ENCODE results near the gene PROZ.

Gene PROZ

DNA sequence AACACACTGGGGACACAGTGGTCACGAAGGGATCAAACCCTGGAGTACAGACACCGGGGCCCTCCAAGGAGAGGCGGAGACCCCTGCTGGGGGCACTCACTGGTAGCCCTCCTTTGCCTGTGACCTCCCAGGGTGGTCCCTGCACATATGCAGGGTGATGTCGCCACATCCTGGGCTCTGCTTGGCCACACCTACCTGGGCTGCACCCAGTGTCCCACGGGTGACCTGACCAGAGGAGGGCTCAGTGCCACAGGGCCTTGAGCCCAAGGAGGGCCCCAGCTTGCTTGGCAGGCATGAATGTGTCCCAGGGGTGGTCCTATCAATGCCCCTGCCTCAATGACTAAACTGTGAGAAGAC lies 45.9 kb downstream of the PROZ start:
- H3K27ac ChIP-seq = no peak overlapping the region
- TF ChIP-seq, protein P1, sequence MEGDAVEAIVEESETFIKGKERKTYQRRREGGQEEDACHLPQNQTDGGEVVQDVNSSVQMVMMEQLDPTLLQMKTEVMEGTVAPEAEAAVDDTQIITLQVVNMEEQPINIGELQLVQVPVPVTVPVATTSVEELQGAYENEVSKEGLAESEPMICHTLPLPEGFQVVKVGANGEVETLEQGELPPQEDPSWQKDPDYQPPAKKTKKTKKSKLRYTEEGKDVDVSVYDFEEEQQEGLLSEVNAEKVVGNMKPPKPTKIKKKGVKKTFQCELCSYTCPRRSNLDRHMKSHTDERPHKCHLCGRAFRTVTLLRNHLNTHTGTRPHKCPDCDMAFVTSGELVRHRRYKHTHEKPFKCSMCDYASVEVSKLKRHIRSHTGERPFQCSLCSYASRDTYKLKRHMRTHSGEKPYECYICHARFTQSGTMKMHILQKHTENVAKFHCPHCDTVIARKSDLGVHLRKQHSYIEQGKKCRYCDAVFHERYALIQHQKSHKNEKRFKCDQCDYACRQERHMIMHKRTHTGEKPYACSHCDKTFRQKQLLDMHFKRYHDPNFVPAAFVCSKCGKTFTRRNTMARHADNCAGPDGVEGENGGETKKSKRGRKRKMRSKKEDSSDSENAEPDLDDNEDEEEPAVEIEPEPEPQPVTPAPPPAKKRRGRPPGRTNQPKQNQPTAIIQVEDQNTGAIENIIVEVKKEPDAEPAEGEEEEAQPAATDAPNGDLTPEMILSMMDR (conservative IDR thresholded peaks at IDR 0.05) = no peak

DNA sequence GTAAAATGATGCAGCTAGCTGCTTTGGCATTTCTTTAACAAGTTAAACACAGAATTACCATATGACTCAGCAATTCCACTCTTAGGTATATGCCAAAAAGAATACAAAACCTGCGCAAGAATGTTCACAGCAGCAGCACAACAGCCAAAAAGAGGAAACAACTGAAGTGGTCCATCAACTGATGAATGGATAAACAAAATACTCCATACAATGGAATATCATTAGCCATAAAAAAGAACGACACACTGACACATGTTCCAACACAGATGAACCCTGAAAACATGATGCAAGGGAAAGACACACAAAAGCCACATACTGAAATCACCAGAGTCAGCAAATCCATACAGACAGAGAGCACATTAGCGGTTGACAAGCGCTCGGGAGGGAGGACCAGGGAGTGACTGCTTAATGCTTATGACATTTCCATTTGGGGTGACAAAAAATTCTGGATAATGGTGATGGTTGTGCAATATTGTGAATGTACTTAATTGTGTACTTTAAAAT lies 47.0 kb downstream of the PROZ start:
- H3K27ac ChIP-seq = no peak overlapping the region
- TF ChIP-seq, protein P1 (conservative IDR thresholded peaks at IDR 0.05) = no peak

DNA sequence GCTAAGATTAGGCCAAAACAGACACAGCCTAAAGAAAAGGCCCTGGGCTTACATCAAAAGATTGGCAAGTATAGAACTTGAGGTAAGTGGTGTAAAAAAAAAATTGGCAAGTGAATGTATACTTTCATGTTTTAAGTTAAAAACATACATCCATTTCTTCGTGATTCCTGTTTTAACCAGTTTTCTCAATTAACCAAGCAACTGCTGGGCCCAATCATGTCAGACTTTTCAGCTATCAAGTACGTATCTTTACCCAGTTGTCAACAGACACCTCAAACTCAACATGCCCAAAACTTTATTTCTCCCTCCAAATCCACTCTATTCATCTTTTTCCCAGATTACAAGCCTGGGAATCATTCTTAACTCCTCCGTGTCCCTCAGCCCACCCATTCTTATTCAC lies 49.0 kb downstream of the PROZ start:
- H3K27ac ChIP-seq = peak overlapping the region; percentile 83
- TF ChIP-seq, protein P1 (conservative IDR thresholded peaks at IDR 0.05) = no peak

DNA sequence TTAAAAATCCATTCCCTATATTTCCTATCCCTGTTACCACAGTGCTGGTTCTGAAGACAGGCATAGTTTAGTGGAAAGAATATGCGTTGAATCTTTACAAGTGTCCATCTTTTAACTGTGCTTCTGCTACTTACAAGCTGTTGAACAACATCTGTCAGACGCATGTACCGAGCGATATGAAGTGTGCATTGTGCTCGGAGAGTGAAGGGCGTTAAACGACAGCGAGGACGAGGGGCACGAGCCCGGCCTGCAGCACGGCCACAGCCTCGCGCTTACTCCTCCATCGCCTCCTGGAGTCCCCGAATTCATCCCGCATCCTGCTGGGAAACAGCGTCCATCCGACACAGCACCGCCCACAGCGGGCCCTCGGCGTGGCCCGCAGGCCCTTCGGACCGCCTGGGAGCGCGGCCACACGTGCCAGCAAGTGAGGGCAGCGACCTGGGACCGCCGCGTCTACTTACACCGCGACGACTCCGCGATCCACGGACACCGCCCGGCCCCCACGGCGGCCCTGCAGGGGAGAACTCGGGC lies 49.5 kb downstream of the PROZ start:
- H3K27ac ChIP-seq = peak overlapping the region; percentile 83
- TF ChIP-seq, protein P1 (conservative IDR thresholded peaks at IDR 0.05) = no peak

DNA sequence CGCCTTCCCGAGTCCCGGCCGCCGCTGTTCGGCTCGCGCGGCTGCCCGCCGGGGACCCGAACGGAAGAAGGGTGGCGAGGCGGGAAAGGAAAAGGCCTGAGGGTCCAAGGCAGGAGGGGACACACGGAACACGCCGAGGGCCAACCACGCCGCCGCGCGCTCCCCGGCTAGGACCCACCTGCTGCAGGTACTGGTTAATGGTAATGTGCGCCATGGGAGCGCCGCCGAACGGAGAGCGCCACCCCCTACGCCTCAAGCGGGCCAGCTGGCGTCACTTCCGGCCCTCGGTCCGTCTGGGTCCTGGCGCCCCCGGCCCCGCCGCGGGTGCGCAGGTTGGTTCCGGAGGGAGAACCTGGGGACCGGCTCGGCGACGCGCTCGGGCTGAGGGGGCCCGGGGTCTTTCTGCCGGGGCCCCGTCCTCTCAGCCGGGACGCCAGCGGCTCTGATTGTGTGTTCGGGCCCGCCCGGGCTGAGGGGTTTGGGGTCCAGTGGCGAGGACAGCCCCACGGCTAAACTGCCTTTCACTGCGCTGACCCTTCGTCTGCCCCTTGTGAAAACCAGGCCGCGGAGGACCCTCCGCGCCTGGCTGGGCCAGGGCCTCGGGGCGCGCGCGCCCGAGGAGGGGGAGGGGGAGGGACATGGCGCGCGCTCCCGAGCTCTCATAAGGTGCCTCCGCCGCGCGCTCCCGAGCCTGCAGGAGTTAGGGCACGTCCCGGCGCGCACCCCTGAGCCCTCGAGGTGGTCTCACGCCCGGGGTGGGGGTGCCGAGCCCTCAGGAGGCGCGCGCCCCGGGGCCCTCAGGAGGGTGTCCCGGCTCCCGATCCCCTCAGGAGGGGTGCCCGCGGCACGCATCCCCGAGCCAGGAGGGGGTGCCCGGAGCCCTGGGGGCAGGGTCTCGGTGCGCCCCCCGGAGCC lies 50.2 kb downstream of the PROZ start, which contains the start of gene PCID2:
Gene PCID2, minus strand, starts transcription at position 249 of the 915 bp plus-strand sequence. Its CDS starts 35 bp downstream, at position 214.
- H3K27ac ChIP-seq = peak within 1 kb of the TSS; percentile 83
- TF ChIP-seq, protein P1 (conservative IDR thresholded peaks at IDR 0.05) = no peak

DNA sequence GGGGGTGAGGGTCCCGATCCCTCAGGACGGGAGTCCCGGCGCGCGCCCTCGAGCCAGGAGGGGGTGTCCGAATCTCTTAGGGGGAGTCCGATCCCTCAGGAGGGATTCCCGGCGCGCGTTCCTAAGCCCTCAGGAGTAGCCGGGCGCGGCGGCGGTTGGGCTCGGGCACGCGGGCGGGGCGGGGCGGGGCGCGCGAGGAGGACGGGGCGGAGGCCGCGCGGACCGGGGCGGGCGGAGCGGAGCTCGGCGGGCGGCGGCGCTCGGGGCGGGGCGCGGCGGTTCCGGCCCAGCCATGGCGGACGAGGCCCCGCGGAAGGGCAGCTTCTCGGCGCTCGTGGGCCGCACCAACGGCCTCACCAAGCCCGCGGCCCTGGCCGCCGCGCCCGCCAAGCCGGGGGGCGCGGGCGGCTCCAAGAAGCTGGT lies 50.9 kb downstream of the PROZ start, which contains the start of gene CUL4A:
Gene CUL4A, plus strand, starts transcription at position 278 of the 423 bp plus-strand sequence. Its CDS starts 15 bp downstream, at position 293.
- H3K27ac ChIP-seq = peak within 1 kb of the TSS; percentile 83
- TF ChIP-seq, protein P1 (conservative IDR thresholded peaks at IDR 0.05) = no peak

DNA sequence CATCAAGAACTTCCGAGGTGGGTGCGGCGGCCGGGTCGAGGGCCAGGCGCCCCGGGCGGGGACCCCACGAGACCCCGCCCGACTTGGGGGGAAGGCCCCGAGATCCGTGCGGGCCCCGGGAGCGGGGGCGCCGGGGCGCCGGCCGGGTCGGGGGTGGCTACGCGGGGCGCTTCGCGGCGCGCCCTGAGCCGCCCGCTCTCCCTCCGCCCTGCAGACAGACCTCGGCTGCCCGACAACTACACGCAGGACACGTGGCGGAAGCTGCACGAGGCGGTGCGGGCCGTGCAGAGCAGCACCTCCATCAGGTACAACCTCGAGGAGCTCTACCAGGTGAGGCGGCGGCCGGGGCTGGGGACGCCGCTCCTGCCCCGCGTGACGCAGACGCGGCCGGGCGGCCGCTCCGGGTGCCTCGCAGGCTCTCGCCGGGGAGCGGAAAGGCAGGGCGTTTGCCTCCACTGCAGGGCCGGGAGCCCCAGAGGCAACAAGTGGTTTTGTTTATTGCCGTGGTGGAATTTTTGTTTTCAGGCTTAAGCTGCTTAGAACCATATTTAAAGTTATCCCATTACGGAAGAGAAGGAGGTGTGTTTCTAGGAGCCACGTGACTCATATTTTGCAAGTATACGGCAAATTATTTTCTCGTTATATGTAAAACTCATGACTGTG lies 51.4 kb downstream of the PROZ start:
- TF ChIP-seq, protein P1 (conservative IDR thresholded peaks at IDR 0.05) = no peak
- peak overlapping the region; percentile 83 for H3K27ac ChIP-seq

Data from VCaP (cell line).